ENCODE results near the gene PLPP2.

PLPP2 gene

GRCh38 chr19:335486-336066, 44.4 kb upstream of the PLPP2 start:
- Histone ChIP-seq H3K56ac (ENCODE audit: low read length) (no peak overlapping the region), H2AK5ac (ENCODE audit: low read length) (no peak overlapping the region), H3K27ac (ENCODE audit: low read depth, low read length) (no peak overlapping the region), H3K23ac (ENCODE audit: low read length) (no peak overlapping the region), H3K4me2 (ENCODE audit: low read length) (no peak overlapping the region), H3K27me3 (ENCODE audit: insufficient read depth, low read length, poor library complexity) (no peaks in the 10 kb centered on the region), H3K79me1 (ENCODE audit: low read length) (peaks cover 35% of the 10 kb centered on the region), H3K36me3 (ENCODE audit: control insufficient read depth, insufficient read depth, low read length) (peaks cover 8% of the 10 kb centered on the region), H3K79me2 (ENCODE audit: control insufficient read depth, insufficient read depth, low read length) (peaks cover 52% of the 10 kb centered on the region), H2BK5ac (ENCODE audit: low read length) (no peak overlapping the region), H3K9ac (ENCODE audit: low read length) (no peak overlapping the region), H3K4ac (ENCODE audit: low read depth, low read length) (no peak overlapping the region), H2BK120ac (ENCODE audit: low read depth, low read length) (no peak overlapping the region), H4K8ac (ENCODE audit: low read depth, low read length) (no peak overlapping the region), H3K4me1 (ENCODE audit: control insufficient read depth, low read depth, low read length) (no peaks in the 10 kb centered on the region), H4K5ac (ENCODE audit: low read length) (no peak overlapping the region), H2BK15ac (replicated peaks; ENCODE audit: low read depth) (no peak overlapping the region), H3K4me3 (ENCODE audit: low read length) (no peak overlapping the region), H3K18ac (ENCODE audit: low read length) (no peak overlapping the region)
- DNase-seq = no peak
- WGBS (ENCODE audit: extremely low coverage, insufficient coverage, low lambda C conversion rate) = no CpG with 5 or more reads among the region's 21 CpGs

DNA sequence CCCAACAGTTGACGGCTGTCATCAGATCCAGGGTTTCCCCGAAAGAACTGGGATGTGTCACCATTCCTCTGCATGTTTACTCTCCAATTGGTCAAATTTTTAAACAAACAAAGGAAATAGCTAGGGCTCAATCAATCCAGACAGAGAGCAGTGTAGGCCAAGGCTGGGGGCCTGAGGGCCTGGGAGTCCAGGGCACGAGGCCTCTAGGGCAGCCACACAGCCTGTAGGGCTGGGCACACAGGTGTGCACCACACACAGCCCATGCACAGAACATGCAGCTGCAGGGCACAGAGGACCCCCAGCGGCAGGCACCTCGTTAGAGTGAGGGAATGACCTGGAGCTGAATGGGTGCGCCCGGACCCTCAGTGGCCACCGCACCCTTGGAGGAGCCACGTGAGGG, 43.9 kb upstream of the PLPP2 start:
- Histone ChIP-seq H3K4ac (ENCODE audit: low read depth, low read length) (no peak overlapping the region), H2BK120ac (ENCODE audit: low read depth, low read length) (no peak overlapping the region), H4K5ac (ENCODE audit: low read length) (no peak overlapping the region), H3K27ac (ENCODE audit: low read depth, low read length) (no peak overlapping the region), H3K18ac (ENCODE audit: low read length) (no peak overlapping the region), H3K27me3 (ENCODE audit: insufficient read depth, low read length, poor library complexity) (no peaks in the 10 kb centered on the region), H4K8ac (ENCODE audit: low read depth, low read length) (no peak overlapping the region), H2BK5ac (ENCODE audit: low read length) (no peak overlapping the region), H2BK15ac (replicated peaks; ENCODE audit: low read depth) (no peak overlapping the region), H3K79me1 (ENCODE audit: low read length) (peaks cover 33% of the 10 kb centered on the region), H3K79me2 (ENCODE audit: control insufficient read depth, insufficient read depth, low read length) (peaks cover 49% of the 10 kb centered on the region), H3K4me1 (ENCODE audit: control insufficient read depth, low read depth, low read length) (no peaks in the 10 kb centered on the region), H3K36me3 (ENCODE audit: control insufficient read depth, insufficient read depth, low read length) (peaks cover 8% of the 10 kb centered on the region), H3K4me2 (ENCODE audit: low read length) (no peak overlapping the region), H3K56ac (ENCODE audit: low read length) (no peak overlapping the region), H2AK5ac (ENCODE audit: low read length) (no peak overlapping the region), H3K23ac (ENCODE audit: low read length) (no peak overlapping the region), H3K9ac (ENCODE audit: low read length) (no peak overlapping the region), H3K4me3 (ENCODE audit: low read length) (no peak overlapping the region)
- DNase-seq = no peak
- WGBS (ENCODE audit: extremely low coverage, insufficient coverage, low lambda C conversion rate) = no CpG with 5 or more reads among the region's 9 CpGs

DNA sequence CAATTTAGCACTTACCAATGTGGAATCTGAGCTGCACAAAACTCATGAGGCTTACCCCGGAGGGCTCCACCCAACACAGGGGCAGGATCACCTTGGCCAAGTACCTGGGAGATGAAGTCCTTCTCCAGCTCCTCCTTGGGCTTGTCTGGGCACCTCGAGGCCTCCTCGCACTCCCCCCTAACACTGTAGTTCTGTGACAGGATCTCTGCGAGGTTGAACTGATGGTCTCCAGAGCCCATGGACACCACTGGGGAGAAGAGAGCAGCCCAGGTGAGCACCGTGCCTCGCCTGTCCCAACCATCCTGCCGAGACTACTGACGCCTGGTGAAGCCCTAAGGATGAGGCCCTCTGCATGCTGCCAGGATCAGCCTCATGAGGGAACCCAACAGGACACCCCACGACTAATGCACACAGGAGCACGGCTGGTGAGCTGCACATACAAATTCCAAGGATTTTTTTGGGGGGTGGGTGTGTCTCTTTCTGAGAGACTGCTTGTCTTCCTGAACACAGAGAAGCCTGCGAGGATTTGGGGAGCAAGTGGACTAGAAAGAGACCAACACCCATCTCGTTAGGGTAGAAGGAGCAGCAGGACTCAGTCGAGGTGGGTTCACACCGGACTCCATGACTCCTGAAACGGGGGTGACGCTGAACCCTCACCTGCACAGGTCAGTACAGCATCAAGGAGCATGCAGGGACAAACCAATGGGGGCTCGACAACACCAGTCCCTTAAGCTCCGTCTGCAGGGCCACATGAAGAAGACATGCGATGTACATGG, 43.3 kb upstream of the PLPP2 start:
- no peak overlapping the region for H3K4ac ChIP-seq (ENCODE audit: low read depth, low read length)
- no peak overlapping the region for H3K4me2 ChIP-seq (ENCODE audit: low read length)
- H2AK5ac ChIP-seq (ENCODE audit: low read length) = no peak overlapping the region
- H3K36me3 ChIP-seq (ENCODE audit: control insufficient read depth, insufficient read depth, low read length) = peaks cover 10% of the 10 kb centered on the region
- H3K4me3 ChIP-seq (ENCODE audit: low read length) = no peak overlapping the region
- no CpG with 5 or more reads among the region's 19 CpGs for WGBS (ENCODE audit: extremely low coverage, insufficient coverage, low lambda C conversion rate)
- no peak overlapping the region for H4K5ac ChIP-seq (ENCODE audit: low read length)
- H2BK5ac ChIP-seq (ENCODE audit: low read length) = no peak overlapping the region
- H3K9ac ChIP-seq (ENCODE audit: low read length) = no peak overlapping the region
- H3K56ac ChIP-seq (ENCODE audit: low read length) = no peak overlapping the region
- H3K79me1 ChIP-seq (ENCODE audit: low read length) = peaks cover 33% of the 10 kb centered on the region
- peaks cover 45% of the 10 kb centered on the region for H3K79me2 ChIP-seq (ENCODE audit: control insufficient read depth, insufficient read depth, low read length)
- no peak overlapping the region for H2BK120ac ChIP-seq (ENCODE audit: low read depth, low read length)
- DNase-seq = no peak
- H2BK15ac ChIP-seq (replicated peaks; ENCODE audit: low read depth) = no peak overlapping the region
- H3K27me3 ChIP-seq (ENCODE audit: insufficient read depth, low read length, poor library complexity) = no peaks in the 10 kb centered on the region
- H3K27ac ChIP-seq (ENCODE audit: low read depth, low read length) = no peak overlapping the region
- H3K4me1 ChIP-seq (ENCODE audit: control insufficient read depth, low read depth, low read length) = no peaks in the 10 kb centered on the region
- no peak overlapping the region for H4K8ac ChIP-seq (ENCODE audit: low read depth, low read length)
- no peak overlapping the region for H3K18ac ChIP-seq (ENCODE audit: low read length)
- no peak overlapping the region for H3K23ac ChIP-seq (ENCODE audit: low read length)

GRCh38 chr19:330503-330902, 39.3 kb upstream of the PLPP2 start:
- H2BK15ac ChIP-seq (replicated peaks; ENCODE audit: low read depth) = no peak overlapping the region
- no CpG with 5 or more reads among the region's 8 CpGs for WGBS (ENCODE audit: extremely low coverage, insufficient coverage, low lambda C conversion rate)
- H3K4ac ChIP-seq (ENCODE audit: low read depth, low read length) = no peak overlapping the region
- no peak overlapping the region for H3K56ac ChIP-seq (ENCODE audit: low read length)
- H3K79me2 ChIP-seq (ENCODE audit: control insufficient read depth, insufficient read depth, low read length) = peaks cover 22% of the 10 kb centered on the region
- no peak overlapping the region for H3K23ac ChIP-seq (ENCODE audit: low read length)
- H2AK5ac ChIP-seq (ENCODE audit: low read length) = no peak overlapping the region
- H3K4me1 ChIP-seq (ENCODE audit: control insufficient read depth, low read depth, low read length) = no peaks in the 10 kb centered on the region
- H3K36me3 ChIP-seq (ENCODE audit: control insufficient read depth, insufficient read depth, low read length) = peaks cover 27% of the 10 kb centered on the region
- no peak overlapping the region for H2BK5ac ChIP-seq (ENCODE audit: low read length)
- no peak overlapping the region for H2BK120ac ChIP-seq (ENCODE audit: low read depth, low read length)
- no peaks in the 10 kb centered on the region for H3K27me3 ChIP-seq (ENCODE audit: insufficient read depth, low read length, poor library complexity)
- no peak overlapping the region for H4K8ac ChIP-seq (ENCODE audit: low read depth, low read length)
- H3K79me1 ChIP-seq (ENCODE audit: low read length) = peaks cover 27% of the 10 kb centered on the region
- no peak overlapping the region for H3K9ac ChIP-seq (ENCODE audit: low read length)
- no peak overlapping the region for H4K5ac ChIP-seq (ENCODE audit: low read length)
- H3K27ac ChIP-seq (ENCODE audit: low read depth, low read length) = no peak overlapping the region
- no peak overlapping the region for H3K4me2 ChIP-seq (ENCODE audit: low read length)
- H3K18ac ChIP-seq (ENCODE audit: low read length) = no peak overlapping the region
- DNase-seq = no peak
- no peak overlapping the region for H3K4me3 ChIP-seq (ENCODE audit: low read length)

GRCh38 chr19:329876-330275, 38.7 kb upstream of the PLPP2 start:
- H2BK15ac ChIP-seq (replicated peaks; ENCODE audit: low read depth) = no peak overlapping the region
- H3K36me3 ChIP-seq (ENCODE audit: control insufficient read depth, insufficient read depth, low read length) = peaks cover 29% of the 10 kb centered on the region

More at GRCh38 chr19:329876-330275, 38.7 kb upstream of the PLPP2 start:
- Histone ChIP-seq H3K23ac (ENCODE audit: low read length) (no peak overlapping the region), H3K56ac (ENCODE audit: low read length) (no peak overlapping the region), H3K18ac (ENCODE audit: low read length) (no peak overlapping the region), H2BK5ac (ENCODE audit: low read length) (no peak overlapping the region), H3K4me3 (ENCODE audit: low read length) (no peak overlapping the region), H3K4ac (ENCODE audit: low read depth, low read length) (no peak overlapping the region), H2BK120ac (ENCODE audit: low read depth, low read length) (no peak overlapping the region), H3K9ac (ENCODE audit: low read length) (no peak overlapping the region), H3K79me1 (ENCODE audit: low read length) (peaks cover 23% of the 10 kb centered on the region), H3K4me2 (ENCODE audit: low read length) (no peak overlapping the region), H4K8ac (ENCODE audit: low read depth, low read length) (no peak overlapping the region), H4K5ac (ENCODE audit: low read length) (no peak overlapping the region), H2AK5ac (ENCODE audit: low read length) (no peak overlapping the region), H3K27ac (ENCODE audit: low read depth, low read length) (no peak overlapping the region), H3K27me3 (ENCODE audit: insufficient read depth, low read length, poor library complexity) (no peaks in the 10 kb centered on the region), H3K79me2 (ENCODE audit: control insufficient read depth, insufficient read depth, low read length) (peaks cover 17% of the 10 kb centered on the region), H3K4me1 (ENCODE audit: control insufficient read depth, low read depth, low read length) (no peaks in the 10 kb centered on the region)
- WGBS (ENCODE audit: extremely low coverage, insufficient coverage, low lambda C conversion rate) = no CpG with 5 or more reads among the region's 7 CpGs
- no peak for DNase-seq
